NCI-H69 (cell line): Measurements from ENCODE around the gene NR3C2.
"Not testable (repeated sequence)": the region's sequence is repeated elsewhere in the genome, so short reads cannot be mapped to it uniquely, and the experiment has no call there.

Experiments
- DNase-seq: peaks from one replicate; lab custom pipeline; 2025; lab: John Stamatoyannopoulos, UW

NR3C2 gene

GRCh38 chr4:148216866-148217814 is 225.1 kb downstream of the NR3C2 start:
- DNase-seq, result no peak

GRCh38 chr4:148216321-148216720 is 225.9 kb downstream of the NR3C2 start:
- no peak for DNase-seq

- peak; percentile 14 for DNase-seq
These were observed 227.0 kb downstream of the NR3C2 start for GRCh38 chr4:148215202-148215601.

- no peak for DNase-seq
These were observed 227.6 kb downstream of the NR3C2 start for GRCh38 chr4:148214529-148215166.

GRCh38 chr4:148211533-148211932 is 230.7 kb downstream of the NR3C2 start:
- DNase-seq, result no peak

- DNase-seq, result no peak
These were observed 231.6 kb downstream of the NR3C2 start for GRCh38 chr4:148210661-148211060.

- DNase-seq, result no peak
These were observed 235.1 kb downstream of the NR3C2 start for GRCh38 chr4:148207068-148207467.

- peak; percentile 17 for DNase-seq
These were observed 236.7 kb downstream of the NR3C2 start for GRCh38 chr4:148205476-148205875.

- DNase-seq, result no peak
These were observed 237.3 kb downstream of the NR3C2 start for GRCh38 chr4:148204892-148205291.

- no peak for DNase-seq
These were observed 238.0 kb downstream of the NR3C2 start for GRCh38 chr4:148204171-148204570.

GRCh38 chr4:148203056-148203898 is 238.9 kb downstream of the NR3C2 start:
- peak; percentile 91 for DNase-seq

- DNase-seq, result no peak
These were observed 241.3 kb downstream of the NR3C2 start for GRCh38 chr4:148200960-148201359.

GRCh38 chr4:148196164-148196563 is 246.1 kb downstream of the NR3C2 start:
- DNase-seq, result no peak

GRCh38 chr4:148192526-148192925 is 249.7 kb downstream of the NR3C2 start:
- no peak for DNase-seq

GRCh38 chr4:148187454-148188222 is 254.6 kb downstream of the NR3C2 start:
- not testable (repeated sequence) for DNase-seq

GRCh38 chr4:148184922-148185321 is 257.3 kb downstream of the NR3C2 start:
- no peak for DNase-seq

- no peak for DNase-seq
These were observed 259.8 kb downstream of the NR3C2 start for GRCh38 chr4:148182230-148182911.

GRCh38 chr4:148173397-148174017 is 268.7 kb downstream of the NR3C2 start:
- DNase-seq, result no peak

GRCh38 chr4:148171596-148171995 is 270.6 kb downstream of the NR3C2 start:
- DNase-seq, result no peak
